AG04449 (cell line): Measurements from ENCODE around the gene PFN1.

Experiments
- CTCF ChIA-PET: fragments of 350-600 bp; formaldehyde crosslinking; extraction: SDS; loops from one replicate; lab custom pipeline; 2021; ENCODE audit warnings: antibody characterized with exemption; lab: Yijun Ruan, JAX
- POLR2A ChIA-PET: fragments of 400-600, 350-600 bp; formaldehyde crosslinking; extraction: SDS; loops from one replicate; lab custom pipeline; 2020; ENCODE audit warnings: antibody characterized with exemption, inconsistent platforms; lab: Yijun Ruan, JAX
- DNase-seq: peaks from one replicate; pipeline ENCODE4 v3.0.0-alpha.2; 2010; ENCODE audit warnings: low read depth, low spot score
- H3K4me3 ChIP-seq: 2 replicates; pipeline ENCODE4 v1.5.1; 2011; ENCODE audit warnings: low read depth, mild to moderate bottlenecking, control low read depth, low read length
- TF ChIP-seq, protein P1 (sequence below): IDR thresholded peaks from one replicate; pipeline ENCODE4 v1.5.1; 2011; ENCODE audit warnings: mild to moderate bottlenecking, moderate library complexity, low read length, control low read depth, inconsistent platforms; ENCODE audit not compliant: insufficient read depth; ENCODE audit errors: missing control alignments

The PFN1 gene

DNA sequence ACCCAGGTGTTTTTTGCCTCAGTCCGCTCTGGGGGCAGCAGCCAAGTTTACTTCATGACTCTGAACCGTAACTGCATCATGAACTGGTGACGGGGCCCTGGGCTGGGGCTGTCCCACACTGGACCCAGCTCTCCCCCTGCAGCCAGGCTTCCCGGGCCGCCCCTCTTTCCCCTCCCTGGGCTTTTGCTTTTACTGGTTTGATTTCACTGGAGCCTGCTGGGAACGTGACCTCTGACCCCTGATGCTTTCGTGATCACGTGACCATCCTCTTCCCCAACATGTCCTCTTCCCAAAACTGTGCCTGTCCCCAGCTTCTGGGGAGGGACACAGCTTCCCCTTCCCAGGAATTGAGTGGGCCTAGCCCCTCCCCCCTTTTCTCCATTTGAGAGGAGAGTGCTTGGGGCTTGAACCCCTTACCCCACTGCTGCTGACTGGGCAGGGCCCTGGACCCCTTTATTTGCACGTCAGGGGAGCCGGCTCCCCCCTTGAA, 51.1 kb downstream of the PFN1 start:
- POLR2A ChIA-PET = no interaction called here

DNA sequence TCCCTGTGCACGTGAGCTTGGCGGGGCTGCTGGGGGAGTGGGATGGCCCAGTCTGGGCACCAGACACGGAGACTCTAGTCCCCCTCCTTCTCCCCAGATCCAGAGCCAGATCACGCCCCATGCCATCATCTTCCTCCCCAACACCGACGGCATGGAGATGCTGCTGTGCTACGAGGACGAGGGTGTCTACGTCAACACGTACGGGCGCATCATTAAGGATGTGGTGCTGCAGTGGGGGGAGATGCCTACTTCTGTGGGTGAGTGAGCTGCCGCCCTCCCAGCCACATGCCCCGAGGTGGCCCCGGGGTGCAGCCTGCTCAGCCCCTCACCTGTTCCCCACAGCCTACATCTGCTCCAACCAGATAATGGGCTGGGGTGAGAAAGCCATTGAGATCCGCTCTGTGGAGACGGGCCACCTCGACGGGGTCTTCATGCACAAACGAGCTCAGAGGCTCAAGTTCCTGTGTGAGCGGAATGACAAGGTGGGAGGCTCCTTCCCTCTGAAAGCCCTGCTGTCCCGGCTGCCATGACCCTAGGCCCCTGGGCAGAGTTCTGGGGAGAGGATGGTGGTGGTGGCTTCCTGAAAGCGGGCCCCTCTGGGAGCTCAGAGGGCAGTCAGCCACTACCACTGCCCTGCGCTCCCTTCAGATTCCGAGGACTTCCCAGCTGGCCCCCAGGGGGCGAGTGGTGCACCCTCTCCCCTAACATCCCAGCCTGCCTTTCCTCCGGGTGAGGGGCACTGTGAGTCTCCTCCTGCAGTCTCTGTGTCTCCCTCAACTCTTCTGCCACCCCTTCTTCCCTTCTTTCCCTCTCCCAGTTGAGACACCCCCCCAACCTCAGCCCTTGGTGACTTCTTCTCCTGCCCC, 51.8 kb downstream of the PFN1 start:
- DNase-seq = no peak
- CTCF ChIA-PET = interaction anchor here (0.7 to 1.7 kb wide), 3 partner anchors 9 to 107 kb away, joined by 3 to 6 read pairs (median 5); partner anchors contain the start of gene GLTPD2
- POLR2A ChIA-PET = no interaction called here
- H3K4me3 ChIP-seq = no peak overlapping the region
- TF ChIP-seq, protein P1, sequence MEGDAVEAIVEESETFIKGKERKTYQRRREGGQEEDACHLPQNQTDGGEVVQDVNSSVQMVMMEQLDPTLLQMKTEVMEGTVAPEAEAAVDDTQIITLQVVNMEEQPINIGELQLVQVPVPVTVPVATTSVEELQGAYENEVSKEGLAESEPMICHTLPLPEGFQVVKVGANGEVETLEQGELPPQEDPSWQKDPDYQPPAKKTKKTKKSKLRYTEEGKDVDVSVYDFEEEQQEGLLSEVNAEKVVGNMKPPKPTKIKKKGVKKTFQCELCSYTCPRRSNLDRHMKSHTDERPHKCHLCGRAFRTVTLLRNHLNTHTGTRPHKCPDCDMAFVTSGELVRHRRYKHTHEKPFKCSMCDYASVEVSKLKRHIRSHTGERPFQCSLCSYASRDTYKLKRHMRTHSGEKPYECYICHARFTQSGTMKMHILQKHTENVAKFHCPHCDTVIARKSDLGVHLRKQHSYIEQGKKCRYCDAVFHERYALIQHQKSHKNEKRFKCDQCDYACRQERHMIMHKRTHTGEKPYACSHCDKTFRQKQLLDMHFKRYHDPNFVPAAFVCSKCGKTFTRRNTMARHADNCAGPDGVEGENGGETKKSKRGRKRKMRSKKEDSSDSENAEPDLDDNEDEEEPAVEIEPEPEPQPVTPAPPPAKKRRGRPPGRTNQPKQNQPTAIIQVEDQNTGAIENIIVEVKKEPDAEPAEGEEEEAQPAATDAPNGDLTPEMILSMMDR = no peak

More for the DNA sequence above, 51.1 kb downstream of the PFN1 start:
- CTCF ChIA-PET = interaction anchor here (0.7 to 1.4 kb wide), 2 partner anchors 10 to 12 kb away, joined by 3 to 6 read pairs; no protein-coding TSS in a partner anchor
- no peak for DNase-seq
- H3K4me3 ChIP-seq = no peak overlapping the region
- TF ChIP-seq, protein P1 = no peak

DNA sequence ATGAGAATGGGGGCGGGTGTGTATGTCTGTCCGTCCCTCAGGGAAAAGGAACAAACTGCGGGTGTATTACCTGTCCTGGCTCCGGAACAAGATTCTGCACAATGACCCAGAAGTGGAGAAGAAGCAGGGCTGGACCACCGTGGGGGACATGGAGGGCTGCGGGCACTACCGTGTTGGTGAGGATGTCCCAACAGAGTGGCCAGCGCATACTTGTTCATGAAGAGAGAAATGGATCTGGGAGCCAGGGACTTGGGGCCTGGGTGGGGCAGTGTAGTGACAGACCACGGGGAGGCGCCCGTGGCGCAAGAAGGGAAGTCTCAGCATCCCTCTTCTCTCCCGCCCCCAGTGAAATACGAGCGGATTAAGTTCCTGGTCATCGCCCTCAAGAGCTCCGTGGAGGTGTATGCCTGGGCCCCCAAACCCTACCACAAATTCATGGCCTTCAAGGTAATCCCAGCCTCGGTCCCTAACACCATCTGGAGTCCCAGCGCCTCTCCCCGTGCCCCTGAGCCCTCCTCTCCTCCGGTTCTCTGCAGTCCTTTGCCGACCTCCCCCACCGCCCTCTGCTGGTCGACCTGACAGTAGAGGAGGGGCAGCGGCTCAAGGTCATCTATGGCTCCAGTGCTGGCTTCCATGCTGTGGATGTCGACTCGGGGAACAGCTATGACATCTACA, 52.5 kb downstream of the PFN1 start:
- no peak for DNase-seq
- H3K4me3 ChIP-seq = no peak overlapping the region
- ChIA-PET CTCF (interaction anchor here (1.4 to 1.7 kb wide), 2 partner anchors 8 to 106 kb away, joined by 5 to 6 read pairs; partner anchors contain the start of gene GLTPD2), POLR2A (no interaction called here)
- TF ChIP-seq, protein P1 = peak; percentile 18
